ENCODE data around the gene NDE1. TPM values are rescaled to one million over a fixed set of nuclear protein-coding genes. Genes with fewer than 3 reads are reported as not detected.

NDE1 gene
- total RNA-seq, 1 experiment from 2014 or later = 60.7 TPM

DNA sequence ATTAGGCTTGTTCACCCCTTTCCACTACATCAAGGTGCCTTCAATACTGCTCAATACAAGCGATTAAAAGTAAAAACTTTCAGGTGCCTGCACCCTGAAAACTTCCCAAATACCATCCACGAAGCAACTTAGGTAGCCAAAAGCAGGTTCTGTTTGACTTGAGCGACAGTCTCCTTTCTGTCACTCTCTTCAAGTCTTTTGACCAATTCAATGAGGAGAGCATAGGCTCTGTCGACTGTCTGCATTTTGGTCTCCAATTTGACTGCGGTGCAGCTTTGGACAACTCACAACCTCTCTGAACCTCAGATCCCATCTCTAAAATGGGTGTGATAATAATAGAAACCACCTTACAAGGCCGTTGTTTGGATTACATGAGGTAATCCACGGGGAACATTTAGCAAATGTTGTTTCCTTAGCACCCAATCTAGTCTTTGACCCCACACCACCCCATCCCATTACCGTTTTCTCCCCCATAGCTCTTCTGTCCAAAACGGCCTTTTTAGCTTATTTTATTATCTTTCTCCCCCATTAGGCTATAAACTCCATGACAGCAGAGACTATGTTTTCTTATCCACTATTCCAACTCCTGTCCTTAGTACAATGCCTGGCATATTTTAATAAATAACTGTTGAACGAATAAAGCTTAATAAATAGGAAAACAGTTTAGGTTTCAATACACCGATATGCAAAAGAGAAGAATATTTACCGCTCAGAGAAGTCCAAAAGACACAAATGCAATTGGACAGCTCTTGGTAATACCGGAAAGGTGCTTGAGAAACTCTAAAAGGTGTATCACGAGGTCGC, 8.1 kb upstream of the NDE1 start:
- intact Hi-C loops (cut with micrococcal nuclease; ENCODE audit: unreplicated experiment) = loop anchor here (1.0 to 10.0 kb wide), 2 partner anchors 13 to 107 kb away; no protein-coding TSS in a partner anchor
- no peaks in the 10 kb centered on the region for H3K4me1 Mint-ChIP-seq (ENCODE audit: low read depth, unreplicated experiment)

GRCh38 chr16:15642557-15643047, 7.4 kb upstream of the NDE1 start:
- H3K27ac Mint-ChIP-seq (ENCODE audit: unreplicated experiment) = peak overlapping the region; percentile 92
- Histone ChIP-seq H3K9me3 (no peaks in the 10 kb centered on the region), H3K27me3 (replicated peaks; ENCODE audit: control insufficient read depth, insufficient read depth, low read length) (no peaks in the 10 kb centered on the region), H3K4me1 (peaks cover 17% of the 10 kb centered on the region), H3K4me3 (ENCODE audit: low read depth, low read length) (peak overlapping the region; percentile 73), H3K36me3 (ENCODE audit: control insufficient read depth, insufficient read depth, low read length) (no peaks in the 10 kb centered on the region)
- H3K4me1 Mint-ChIP-seq (ENCODE audit: low read depth, unreplicated experiment) = no peaks in the 10 kb centered on the region
- DNase-seq = peak; percentile 90
- intact Hi-C loops (cut with micrococcal nuclease; ENCODE audit: unreplicated experiment) = loop anchor here (1.0 to 10.0 kb wide), 2 partner anchors 13 to 108 kb away; no protein-coding TSS in a partner anchor
- peaks cover 10% of the 10 kb centered on the region for H3K36me3 Mint-ChIP-seq (ENCODE audit: insufficient read depth, unreplicated experiment)
- peak overlapping the region; percentile 85 for H3K4me3 Mint-ChIP-seq (ENCODE audit: unreplicated experiment)
- ChIA-PET POLR2A (interaction anchor here (0.5 to 1.0 kb wide), 9 partner anchors 9 to 51 kb away, joined by 3 to 9 read pairs (median 4); no protein-coding TSS in a partner anchor), CTCF (interaction anchor here (0.6 to 1.7 kb wide), 11 partner anchors 13 to 315 kb away, joined by 3 to 15 read pairs (median 4); no protein-coding TSS in a partner anchor)
- TF ChIP-seq CTCF (IDR thresholded peaks at IDR 0.05; ENCODE audit: insufficient read depth in 1 of 2, low read depth in 1 of 2, low read length in 1 of 2, severe bottlenecking in 1 of 2, unreplicated experiment in 1 of 2) = peak; percentile 62 to 85
- H3K9me3 Mint-ChIP-seq (ENCODE audit: unreplicated experiment) = no peaks in the 10 kb centered on the region
- BruUV-seq (replicated peaks) = no TSS peak
- H3K27me3 Mint-ChIP-seq (ENCODE audit: insufficient read depth, unreplicated experiment) = no peaks in the 10 kb centered on the region

More for the DNA sequence above, 8.1 kb upstream of the NDE1 start:
- no peak for TF ChIP-seq CTCF (IDR thresholded peaks at IDR 0.05; ENCODE audit: insufficient read depth in 1 of 2, low read depth in 1 of 2, low read length in 1 of 2, severe bottlenecking in 1 of 2, unreplicated experiment in 1 of 2)
- H3K36me3 ChIP-seq (ENCODE audit: control insufficient read depth, insufficient read depth, low read length) = no peaks in the 10 kb centered on the region
- DNase-seq = no peak
- H3K4me1 ChIP-seq = peaks cover 17% of the 10 kb centered on the region
- TSS peak; percentile 34 for BruUV-seq (replicated peaks)
- Mint-ChIP-seq H3K27me3 (ENCODE audit: insufficient read depth, unreplicated experiment) (no peaks in the 10 kb centered on the region), H3K9me3 (ENCODE audit: unreplicated experiment) (no peaks in the 10 kb centered on the region), H3K36me3 (ENCODE audit: insufficient read depth, unreplicated experiment) (peaks cover 12% of the 10 kb centered on the region), H3K27ac (ENCODE audit: unreplicated experiment) (peak overlapping the region; percentile 92), H3K4me3 (ENCODE audit: unreplicated experiment) (peak overlapping the region; percentile 85)
- no peaks in the 10 kb centered on the region for H3K27me3 ChIP-seq (replicated peaks; ENCODE audit: control insufficient read depth, insufficient read depth, low read length)
- no peaks in the 10 kb centered on the region for H3K9me3 ChIP-seq
- peak overlapping the region; percentile 73 for H3K4me3 ChIP-seq (ENCODE audit: low read depth, low read length)
- POLR2A ChIA-PET = interaction anchor here (0.6 to 1.0 kb wide), 2 partner anchors 18 to 20 kb away, joined by 3 to 6 read pairs; no protein-coding TSS in a partner anchor
- CTCF ChIA-PET = interaction anchor here (0.6 to 1.7 kb wide), 8 partner anchors 12 to 214 kb away, joined by 3 to 15 read pairs (median 4); no protein-coding TSS in a partner anchor

Data from Caco-2 (cell line).